GM23338 (cell line): Measurements from ENCODE around the gene OR10A2.
"Not testable (repeated sequence)": the region's sequence is repeated elsewhere in the genome, so short reads cannot be mapped to it uniquely, and the experiment has no call there.

ENCODE experiments used
- EZH2 ChIP-seq: fragments of 200-600 bp; sonication (generic); IDR thresholded peaks from one replicate; pipeline ENCODE4 v1.8.0; 2017; ENCODE audit warnings: antibody characterized with exemption, mild to moderate bottlenecking, low read depth; ENCODE audit not compliant: unreplicated experiment
- POLR2AphosphoS5 ChIP-seq: IDR thresholded peaks from 2 replicates; pipeline ENCODE4 v1.6.1; 2016; ENCODE audit warnings: antibody characterized with exemption, low read depth

DNA sequence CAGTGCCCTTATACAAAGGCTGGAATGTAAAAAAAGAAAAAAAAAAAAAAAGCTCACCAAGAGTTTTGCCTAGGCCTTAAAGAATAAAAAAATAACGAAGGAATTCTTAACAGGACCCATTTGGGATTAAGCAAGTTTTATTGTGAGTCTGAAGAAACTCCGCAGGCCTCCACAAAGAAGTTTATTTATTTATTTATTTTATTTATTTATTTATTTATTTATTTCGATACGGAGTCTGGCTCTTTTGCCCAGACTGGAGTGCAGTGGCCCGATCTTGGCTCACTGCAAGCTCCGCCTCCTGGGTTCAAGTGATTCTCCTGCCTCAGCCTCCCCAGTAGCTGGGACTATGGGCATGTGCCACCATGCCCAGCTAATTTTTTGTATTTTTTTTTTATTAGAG, 8.1 kb upstream of the OR10A2 start:
- not testable (repeated sequence) for TF ChIP-seq POLR2AphosphoS5, EZH2
